H9 (cell line): ENCODE measurements around the gene NAIF1. TPM values are rescaled to one million over a fixed set of nuclear protein-coding genes. Genes with fewer than 3 reads are reported as not detected.

Experiments
- DNase-seq: peaks from one replicate; pipeline ENCODE4 v3.0.0-alpha.2; 2017
- H2AFZ ChIP-seq: one replicate; pipeline ENCODE4 v1.6.1; 2013; ENCODE audit warnings: mild to moderate bottlenecking, low read length, control low read depth, moderate library complexity
- H2AK5ac ChIP-seq: 2 replicates; pipeline ENCODE4 v1.6.1; 2013; ENCODE audit warnings: low read length, control low read depth, mixed read lengths; ENCODE audit not compliant: insufficient read length
- H2BK120ac ChIP-seq: one replicate; pipeline ENCODE4 v1.6.1; 2013; ENCODE audit warnings: low read depth, mild to moderate bottlenecking, low read length, control low read depth, inconsistent platforms; ENCODE audit not compliant: poor library complexity, severe bottlenecking
- H2BK12ac ChIP-seq: 2 replicates; pipeline ENCODE4 v1.6.1; 2013; ENCODE audit warnings: low read length, control low read depth, mixed read lengths, low read depth; ENCODE audit not compliant: insufficient read length
- H2BK15ac ChIP-seq: 2 replicates; pipeline ENCODE4 v1.6.1; 2013; ENCODE audit warnings: low read depth, low read length, control low read depth
- H2BK20ac ChIP-seq: one replicate; pipeline ENCODE4 v1.6.1; 2013; ENCODE audit warnings: low read depth, mild to moderate bottlenecking, low read length, control low read depth, inconsistent platforms; ENCODE audit not compliant: poor library complexity, severe bottlenecking
- H2BK5ac ChIP-seq: 2 replicates; pipeline ENCODE4 v1.6.1; 2013; ENCODE audit warnings: low read length, control low read depth, mixed read lengths; ENCODE audit not compliant: insufficient read length
- H3K14ac ChIP-seq: 2 replicates; pipeline ENCODE4 v1.6.1; 2013; ENCODE audit warnings: low read length, control low read depth; ENCODE audit not compliant: insufficient read depth
- H3K18ac ChIP-seq: 2 replicates; pipeline ENCODE4 v1.6.1; 2013; ENCODE audit warnings: low read depth, mild to moderate bottlenecking, mixed read lengths, low read length, control low read depth; ENCODE audit not compliant: insufficient read length
- H3K23ac ChIP-seq: 2 replicates; pipeline ENCODE4 v1.6.1; 2013; ENCODE audit warnings: low read length, control low read depth, mixed read lengths, low read depth; ENCODE audit not compliant: insufficient read length
- H3K23me2 ChIP-seq: 2 replicates; pipeline ENCODE4 v1.6.1; 2013; ENCODE audit warnings: low read depth, mild to moderate bottlenecking, mixed read lengths, low read length, control low read depth; ENCODE audit not compliant: insufficient read length, poor library complexity, severe bottlenecking
- H3K27ac ChIP-seq: 2 replicates; pipeline ENCODE4 v1.5.1; 2013; ENCODE audit warnings: low read length, control low read depth, mixed read lengths, low read depth; ENCODE audit not compliant: insufficient read length
- H3K27me3 ChIP-seq: 2 replicates; pipeline ENCODE4 v1.6.1; 2013; ENCODE audit warnings: low read length, control low read depth, inconsistent platforms; ENCODE audit not compliant: insufficient read depth
- H3K4ac ChIP-seq: 2 replicates; pipeline ENCODE4 v1.6.1; 2013; ENCODE audit warnings: low read depth, mild to moderate bottlenecking, control low read depth, inconsistent platforms, low read length, moderate library complexity
- H3K4me1 ChIP-seq: 2 replicates; pipeline ENCODE4 v1.6.1; 2013; ENCODE audit warnings: low read length, control low read depth, inconsistent platforms; ENCODE audit not compliant: insufficient read depth
- H3K4me2 ChIP-seq: 2 replicates; pipeline ENCODE4 v1.6.1; 2013; ENCODE audit warnings: low read length, control low read depth, mixed read lengths; ENCODE audit not compliant: insufficient read length, insufficient read depth
- H3K56ac ChIP-seq: 2 replicates; pipeline ENCODE4 v1.6.1; 2013; ENCODE audit warnings: low read depth, mild to moderate bottlenecking, mixed read lengths, low read length, control low read depth; ENCODE audit not compliant: insufficient read length
- H3K79me1 ChIP-seq: 2 replicates; pipeline ENCODE4 v1.6.1; 2013; ENCODE audit warnings: low read depth, mild to moderate bottlenecking, moderate library complexity, low read length, control low read depth, inconsistent platforms; ENCODE audit not compliant: insufficient read depth, poor library complexity, severe bottlenecking
- H3K79me2 ChIP-seq: 2 replicates; pipeline ENCODE4 v1.6.1; 2013; ENCODE audit warnings: low read length, control low read depth, inconsistent platforms; ENCODE audit not compliant: insufficient read depth
- H3K9ac ChIP-seq: 2 replicates; pipeline ENCODE4 v1.6.1; 2013; ENCODE audit warnings: low read length, control low read depth, mixed read lengths; ENCODE audit not compliant: insufficient read length; ENCODE audit errors: extremely low read depth
- H3K9me3 ChIP-seq: one replicate; pipeline ENCODE4 v1.6.1; 2013; ENCODE audit warnings: low read depth, low read length, inconsistent platforms; ENCODE audit not compliant: control insufficient read depth
- H3T11ph ChIP-seq: one replicate; pipeline ENCODE4 v1.6.1; 2013; ENCODE audit warnings: mild to moderate bottlenecking, low read length, control low read depth, inconsistent platforms
- H4K20me1 ChIP-seq: one replicate; pipeline ENCODE4 v1.6.1; 2013; ENCODE audit not compliant: control insufficient read depth, insufficient read length, insufficient read depth
- H4K5ac ChIP-seq: 2 replicates; pipeline ENCODE4 v1.6.1; 2013; ENCODE audit warnings: low read depth, mild to moderate bottlenecking, mixed read lengths, low read length, control low read depth; ENCODE audit not compliant: insufficient read length
- H4K8ac ChIP-seq: replicated peaks from 2 replicates; pipeline ENCODE4 v1.6.1; 2013; ENCODE audit warnings: low read length, control low read depth, mixed read lengths, low read depth; ENCODE audit not compliant: insufficient read length
- H4K91ac ChIP-seq: 2 replicates; pipeline ENCODE4 v1.6.1; 2013; ENCODE audit warnings: low read depth, mild to moderate bottlenecking, moderate library complexity, mixed read lengths, low read length, control low read depth; ENCODE audit not compliant: insufficient read length
- H3K27ac Mint-ChIP-seq, 3 experiments: 2 replicates in 2 of 3; 3 replicates in 1 of 3; pipeline ENCODE4 v1.8.0; 2020 to 2021; ENCODE audit warnings: mixed read lengths in 3 of 3, mild to moderate bottlenecking in 1 of 3, moderate library complexity in 1 of 3
- H3K27me3 Mint-ChIP-seq: 2 replicates; pipeline ENCODE4 v1.8.0; 2021; ENCODE audit warnings: low read depth, mild to moderate bottlenecking, moderate library complexity, mixed read lengths
- H3K36me3 Mint-ChIP-seq, 3 experiments: 2 replicates in 2 of 3; 3 replicates in 1 of 3; pipeline ENCODE4 v1.8.0; 2020 to 2021; ENCODE audit warnings: low read depth in 3 of 3, mixed read lengths in 3 of 3; ENCODE audit not compliant: insufficient read depth in 1 of 3
- H3K4me1 Mint-ChIP-seq, 2 experiments: 2 replicates each; pipeline ENCODE4 v1.8.0; 2020; ENCODE audit warnings: mixed read lengths in 2 of 2
- H3K4me3 Mint-ChIP-seq, 2 experiments: 2 replicates in 1 of 2; 3 replicates in 1 of 2; pipeline ENCODE4 v1.8.0; 2020 to 2021; ENCODE audit warnings: mild to moderate bottlenecking in 2 of 2, mixed read lengths in 2 of 2, moderate library complexity in 1 of 2
- H3K9me3 Mint-ChIP-seq, 2 experiments: 2 replicates in 1 of 2; 3 replicates in 1 of 2; pipeline ENCODE4 v1.8.0; 2020; ENCODE audit warnings: mild to moderate bottlenecking in 2 of 2, mixed read lengths in 2 of 2, moderate library complexity in 1 of 2
- WGBS: extraction: QIAGEN DNeasy Blood & Tissue Kit; methylation state at CpG from one replicate; pipeline ENCODE4 v1.1.7; 2013; ENCODE audit warnings: missing lambda C conversion rate, low lambda C conversion rate, mixed read lengths; ENCODE audit not compliant: insufficient read length; ENCODE audit errors: extremely low coverage; 5-methylcytosine and 5-hydroxymethylcytosine counted together
- total RNA-seq: library from RNA; stranded (reverse); gene quantifications from 2 replicates; pipeline ENCODE4 v1.2.1, GENCODE V29; 2021
- TF ChIP-seq, protein P1 (sequence below): fragments of 200-600 bp; sonication (generic); conservative IDR thresholded peaks from 3 replicates; pipeline ENCODE4 v1.8.0; 2021; ENCODE audit warnings: antibody characterized with exemption, mild to moderate bottlenecking

NAIF1 gene
- total RNA-seq, 1 experiment from 2014 or later = 6.3 TPM

DNA sequence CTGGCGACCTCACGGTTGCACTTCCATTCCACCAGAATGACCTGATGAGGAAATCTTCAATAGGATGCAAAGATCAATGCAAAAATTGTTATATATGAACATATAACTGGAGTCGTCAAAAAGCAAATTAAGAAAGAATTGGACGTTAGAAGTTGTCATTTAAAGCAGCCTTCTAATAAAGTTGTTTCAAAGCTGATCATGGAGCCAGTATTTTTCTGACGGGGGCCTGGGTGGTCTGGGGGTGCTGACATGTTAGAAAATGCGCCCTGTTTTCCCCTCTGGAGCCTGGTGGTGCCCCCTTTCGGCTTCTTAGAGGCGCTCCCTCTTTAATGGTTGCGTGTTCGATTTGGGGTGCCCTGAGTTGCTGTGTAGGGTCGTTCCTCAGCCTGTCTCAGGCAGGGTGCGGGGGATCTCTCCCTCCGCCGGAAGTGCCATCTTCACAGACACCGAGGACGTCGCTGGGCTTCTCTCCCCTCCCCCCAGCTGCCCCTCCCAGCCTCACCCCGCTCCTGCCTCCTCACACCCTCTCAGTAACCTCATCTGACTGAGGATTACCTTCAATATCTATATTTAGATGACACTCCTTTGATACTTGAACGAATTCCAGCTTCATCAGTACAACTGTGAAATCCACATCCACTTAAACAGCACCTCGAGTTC lies 42.1 kb upstream of the NAIF1 start:
- Histone ChIP-seq H2BK20ac (no peak overlapping the region), H2BK120ac (no peak overlapping the region), H2AK5ac (no peak overlapping the region), H3K9ac (no peak overlapping the region), H2BK12ac (no peak overlapping the region), H3T11ph (no peak overlapping the region), H2BK15ac (no peak overlapping the region), H3K4ac (no peak overlapping the region), H3K18ac (no peak overlapping the region), H3K4me1 (no peaks in the 10 kb centered on the region), H3K4me2 (no peak overlapping the region), H4K20me1 (no peaks in the 10 kb centered on the region), H3K14ac (no peak overlapping the region), H3K56ac (no peak overlapping the region), H4K8ac (no peak overlapping the region), H3K9me3 (no peaks in the 10 kb centered on the region), H3K27ac (no peak overlapping the region), H4K5ac (no peak overlapping the region), H3K79me2 (no peaks in the 10 kb centered on the region), H3K27me3 (no peaks in the 10 kb centered on the region), H3K23me2 (no peaks in the 10 kb centered on the region), H2AFZ (no peak overlapping the region), H2BK5ac (no peak overlapping the region), H4K91ac (no peak overlapping the region), H3K79me1 (no peaks in the 10 kb centered on the region), H3K23ac (no peak overlapping the region)
- H3K36me3 Mint-ChIP-seq = peaks cover 15 to 68% (median 38%) of the 10 kb centered on the region in 3 experiments; a peak in 6 of 7 replicates
- H3K27ac Mint-ChIP-seq = peak overlapping the region in 1 of 3 experiments; percentile 83; a peak in 2 of 7 replicates
- DNase-seq = peak; percentile 25
- peaks cover 0 to 3% of the 10 kb centered on the region in 2 experiments; a peak in 1 of 5 replicates for H3K9me3 Mint-ChIP-seq
- WGBS = no CpG with 5 or more reads among the region's 20 CpGs
- no peaks in the 10 kb centered on the region for H3K27me3 Mint-ChIP-seq
- TF ChIP-seq, protein P1, sequence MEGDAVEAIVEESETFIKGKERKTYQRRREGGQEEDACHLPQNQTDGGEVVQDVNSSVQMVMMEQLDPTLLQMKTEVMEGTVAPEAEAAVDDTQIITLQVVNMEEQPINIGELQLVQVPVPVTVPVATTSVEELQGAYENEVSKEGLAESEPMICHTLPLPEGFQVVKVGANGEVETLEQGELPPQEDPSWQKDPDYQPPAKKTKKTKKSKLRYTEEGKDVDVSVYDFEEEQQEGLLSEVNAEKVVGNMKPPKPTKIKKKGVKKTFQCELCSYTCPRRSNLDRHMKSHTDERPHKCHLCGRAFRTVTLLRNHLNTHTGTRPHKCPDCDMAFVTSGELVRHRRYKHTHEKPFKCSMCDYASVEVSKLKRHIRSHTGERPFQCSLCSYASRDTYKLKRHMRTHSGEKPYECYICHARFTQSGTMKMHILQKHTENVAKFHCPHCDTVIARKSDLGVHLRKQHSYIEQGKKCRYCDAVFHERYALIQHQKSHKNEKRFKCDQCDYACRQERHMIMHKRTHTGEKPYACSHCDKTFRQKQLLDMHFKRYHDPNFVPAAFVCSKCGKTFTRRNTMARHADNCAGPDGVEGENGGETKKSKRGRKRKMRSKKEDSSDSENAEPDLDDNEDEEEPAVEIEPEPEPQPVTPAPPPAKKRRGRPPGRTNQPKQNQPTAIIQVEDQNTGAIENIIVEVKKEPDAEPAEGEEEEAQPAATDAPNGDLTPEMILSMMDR = no peak
- no peak overlapping the region for H3K4me3 Mint-ChIP-seq
- peaks cover 0 to 7% of the 10 kb centered on the region in 2 experiments; a peak in 3 of 4 replicates for H3K4me1 Mint-ChIP-seq
